ENCODE results near the gene FZD1. TPM values are rescaled to one million over a fixed set of nuclear protein-coding genes. Genes with fewer than 3 reads are reported as not detected.

The FZD1 gene
- total and polyA plus RNA-seq, 2 experiments from 2014 or later, result 11.2 to 14.9 TPM

GRCh38 chr7:91230503-91230902 is 33.7 kb upstream of the FZD1 start:
- no peak for TF ChIP-seq CTCF (IDR thresholded peaks at IDR 0.05; ENCODE audit: low read depth, low read length)
- H3K4me1 ChIP-seq (ENCODE audit: low read depth), result no peaks in the 10 kb centered on the region
- DNase-seq (ENCODE audit: low read depth in 1 of 2, low spot score in 1 of 2), result no peak
- H3K27ac ChIP-seq, result no peak overlapping the region
- H3K36me3 ChIP-seq, result no peaks in the 10 kb centered on the region
- H3K27me3 ChIP-seq, result no peaks in the 10 kb centered on the region
- no peak overlapping the region for H3K4me3 ChIP-seq
- no peaks in the 10 kb centered on the region for H3K9me3 ChIP-seq (ENCODE audit: low read depth)

- no peaks in the 10 kb centered on the region for H3K36me3 ChIP-seq
- H3K27ac ChIP-seq, result no peak overlapping the region
- TF ChIP-seq CTCF (IDR thresholded peaks at IDR 0.05; ENCODE audit: low read depth, low read length), result no peak
- no peak for DNase-seq (ENCODE audit: low read depth in 1 of 2, low spot score in 1 of 2)
- H3K4me3 ChIP-seq, result no peak overlapping the region
- H3K27me3 ChIP-seq, result no peaks in the 10 kb centered on the region
- H3K4me1 ChIP-seq (ENCODE audit: low read depth), result no peaks in the 10 kb centered on the region
- H3K9me3 ChIP-seq (ENCODE audit: low read depth), result no peaks in the 10 kb centered on the region
Measured at GRCh38 chr7:91233212-91233611, 31.0 kb upstream of the FZD1 start.

GRCh38 chr7:91235211-91235832 is 28.9 kb upstream of the FZD1 start:
- Histone ChIP-seq H3K4me3 (no peak overlapping the region), H3K4me1 (ENCODE audit: low read depth) (no peaks in the 10 kb centered on the region), H3K9me3 (ENCODE audit: low read depth) (no peaks in the 10 kb centered on the region), H3K27me3 (no peaks in the 10 kb centered on the region), H3K36me3 (no peaks in the 10 kb centered on the region), H3K27ac (no peak overlapping the region)
- no peak for TF ChIP-seq CTCF (IDR thresholded peaks at IDR 0.05; ENCODE audit: low read depth, low read length)
- DNase-seq (ENCODE audit: low read depth in 1 of 2, low spot score in 1 of 2), result no peak

GRCh38 chr7:91239171-91239604 is 25.0 kb upstream of the FZD1 start:
- Histone ChIP-seq H3K27ac (no peak overlapping the region), H3K4me3 (no peak overlapping the region), H3K4me1 (ENCODE audit: low read depth) (no peaks in the 10 kb centered on the region), H3K27me3 (no peaks in the 10 kb centered on the region), H3K36me3 (no peaks in the 10 kb centered on the region), H3K9me3 (ENCODE audit: low read depth) (no peaks in the 10 kb centered on the region)
- no peak for TF ChIP-seq CTCF (IDR thresholded peaks at IDR 0.05; ENCODE audit: low read depth, low read length)
- DNase-seq (ENCODE audit: low read depth in 1 of 2, low spot score in 1 of 2), result peak in 1 of 2 donors; percentile 94

- H3K27ac ChIP-seq, result no peak overlapping the region
- no peak overlapping the region for H3K4me3 ChIP-seq
- H3K27me3 ChIP-seq, result no peaks in the 10 kb centered on the region
- no peak for TF ChIP-seq CTCF (IDR thresholded peaks at IDR 0.05; ENCODE audit: low read depth, low read length)
- no peaks in the 10 kb centered on the region for H3K4me1 ChIP-seq (ENCODE audit: low read depth)
- H3K36me3 ChIP-seq, result no peaks in the 10 kb centered on the region
- DNase-seq (ENCODE audit: low read depth in 1 of 2, low spot score in 1 of 2), result peak in 1 of 2 donors; percentile 24
- no peaks in the 10 kb centered on the region for H3K9me3 ChIP-seq (ENCODE audit: low read depth)
Measured at GRCh38 chr7:91239772-91240171, 24.5 kb upstream of the FZD1 start.
